Stomach (tissue), 4 donors: ENCODE measurements around the gene CDH15.

Experiments
- CTCF ChIP-seq, 7 experiments: fragments of 450-650 bp in 4 of 7; fragments of 200-600 bp in 3 of 7; sonication (generic) in 3 of 7; IDR thresholded peaks; one replicate each; pipeline ENCODE4 v1.5.1; 2016 to 2019; ENCODE audit warnings: antibody characterized with exemption in 7 of 7, control low read depth in 2 of 7, mild to moderate bottlenecking in 1 of 7
- EP300 ChIP-seq: sonication (generic); formaldehyde crosslinking; IDR thresholded peaks from one replicate; pipeline ENCODE4 v1.6.1; 2017; ENCODE audit warnings: antibody characterized with exemption
- POLR2A ChIP-seq, 4 donors: fragments of 450-650 bp; IDR thresholded peaks; one replicate each; pipeline ENCODE4 v1.6.1; 2016; ENCODE audit warnings: antibody characterized with exemption in 4 of 4, control low read depth in 2 of 4, mild to moderate bottlenecking in 1 of 4, moderate library complexity in 1 of 4
- POLR2AphosphoS5 ChIP-seq, 3 donors: sonication (generic); formaldehyde crosslinking; IDR thresholded peaks; one replicate each; pipeline ENCODE4 v1.6.1; 2016; ENCODE audit warnings: antibody characterized with exemption in 3 of 3

GRCh38 chr16:89183975-89184676, 12.6 kb downstream of the CDH15 start:
- no peak for TF ChIP-seq CTCF (IDR thresholded peaks at IDR 0.05)
- no peak for TF ChIP-seq POLR2A (IDR thresholded peaks at IDR 0.05)
- no peak for TF ChIP-seq POLR2AphosphoS5 (IDR thresholded peaks at IDR 0.05)
- no peak for TF ChIP-seq EP300
